KMS-11 (cell line): ENCODE results near the gene IVL.

Experiments
- H2AFZ ChIP-seq: fragments of 200-600 bp; sonication (generic); 2 replicates; pipeline ENCODE4 v1.6.1; 2016; ENCODE audit warnings: antibody characterized with exemption, mixed run types, low read depth
- H3K27ac ChIP-seq: fragments of 200-600 bp; sonication (generic); 2 replicates; pipeline ENCODE4 v1.6.1; 2016; ENCODE audit warnings: mild to moderate bottlenecking, mixed run types
- H3K27me3 ChIP-seq: fragments of 200-600 bp; sonication (generic); 2 replicates; pipeline ENCODE4 v1.6.1; 2017; ENCODE audit warnings: mild to moderate bottlenecking, low read depth, mixed run types, moderate library complexity; ENCODE audit not compliant: insufficient read depth
- H3K36me3 ChIP-seq: fragments of 200-600 bp; sonication (generic); 2 replicates; pipeline ENCODE4 v1.6.1; 2017; ENCODE audit warnings: mild to moderate bottlenecking, mixed run types; ENCODE audit not compliant: insufficient read depth
- H3K4me1 ChIP-seq: fragments of 200-600 bp; sonication (generic); 2 replicates; pipeline ENCODE4 v1.6.1; 2016; ENCODE audit warnings: mild to moderate bottlenecking, low read depth, mixed run types; ENCODE audit not compliant: poor library complexity, severe bottlenecking
- H3K4me2 ChIP-seq: fragments of 200-600 bp; sonication (generic); 2 replicates; pipeline ENCODE4 v1.7.0; 2016; ENCODE audit warnings: mild to moderate bottlenecking, mixed run types
- H3K4me3 ChIP-seq: fragments of 200-600 bp; sonication (generic); IDR thresholded peaks from 2 replicates; pipeline ENCODE4 v1.6.1; 2017; ENCODE audit warnings: low read depth, low read length, mixed read lengths; ENCODE audit not compliant: insufficient read depth
- H3K79me2 ChIP-seq: fragments of 200-600 bp; sonication (generic); 2 replicates; pipeline ENCODE4 v1.6.1; 2016; ENCODE audit warnings: low read depth, mixed run types; ENCODE audit not compliant: insufficient read depth
- H3K9ac ChIP-seq: fragments of 200-600 bp; sonication (generic); 2 replicates; pipeline ENCODE4 v1.6.1; 2016; ENCODE audit warnings: mild to moderate bottlenecking, mixed run types
- H4K20me1 ChIP-seq: fragments of 200-600 bp; sonication (generic); 2 replicates; pipeline ENCODE4 v1.6.1; 2016; ENCODE audit warnings: mild to moderate bottlenecking, mixed run types; ENCODE audit not compliant: insufficient read depth
- CTCF ChIP-seq: fragments of 200-600 bp; sonication (generic); conservative IDR thresholded peaks from 2 replicates; pipeline ENCODE4 v1.6.1; 2017; ENCODE audit warnings: low read depth, mild to moderate bottlenecking, antibody characterized with exemption, low read length, moderate library complexity, mixed read lengths

IVL gene

DNA sequence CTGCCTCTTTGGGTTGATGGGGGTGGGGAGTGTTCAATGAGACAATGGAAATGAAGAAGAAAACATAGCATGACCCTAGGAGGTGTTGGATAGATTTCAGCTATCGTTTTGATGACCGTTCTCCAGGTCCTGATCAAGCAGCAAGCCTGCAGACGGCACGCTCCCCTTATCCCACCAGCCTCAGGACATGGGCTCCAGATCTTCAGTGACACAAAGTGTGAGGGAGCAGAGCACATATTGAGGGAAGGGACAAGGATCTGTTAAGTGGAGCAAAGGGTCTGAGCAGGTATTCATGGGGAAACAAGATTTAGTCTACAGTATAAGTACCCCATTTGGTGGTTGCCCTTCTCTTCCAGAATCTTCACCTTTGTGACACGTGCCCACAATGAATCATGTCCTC lies 43.4 kb downstream of the IVL start:
- no peaks in the 10 kb centered on the region for H3K27me3 ChIP-seq
- H3K9ac ChIP-seq, result no peak overlapping the region
- H2AFZ ChIP-seq, result no peak overlapping the region
- H3K4me3 ChIP-seq, result no peak overlapping the region
- H3K4me2 ChIP-seq, result no peak overlapping the region
- H3K79me2 ChIP-seq, result no peaks in the 10 kb centered on the region
- no peaks in the 10 kb centered on the region for H3K36me3 ChIP-seq
- H4K20me1 ChIP-seq, result no peaks in the 10 kb centered on the region
- no peak overlapping the region for H3K27ac ChIP-seq
- H3K4me1 ChIP-seq, result no peaks in the 10 kb centered on the region
- no peak for TF ChIP-seq CTCF

- Histone ChIP-seq H3K4me2 (no peak overlapping the region), H2AFZ (no peak overlapping the region), H3K4me3 (no peak overlapping the region), H3K27ac (no peak overlapping the region), H3K4me1 (no peaks in the 10 kb centered on the region), H3K27me3 (no peaks in the 10 kb centered on the region), H3K79me2 (no peaks in the 10 kb centered on the region), H3K36me3 (no peaks in the 10 kb centered on the region), H4K20me1 (no peaks in the 10 kb centered on the region), H3K9ac (no peak overlapping the region)
- no peak for TF ChIP-seq CTCF
Measured at GRCh38 chr1:152953761-152954160, 45.4 kb downstream of the IVL start.

DNA sequence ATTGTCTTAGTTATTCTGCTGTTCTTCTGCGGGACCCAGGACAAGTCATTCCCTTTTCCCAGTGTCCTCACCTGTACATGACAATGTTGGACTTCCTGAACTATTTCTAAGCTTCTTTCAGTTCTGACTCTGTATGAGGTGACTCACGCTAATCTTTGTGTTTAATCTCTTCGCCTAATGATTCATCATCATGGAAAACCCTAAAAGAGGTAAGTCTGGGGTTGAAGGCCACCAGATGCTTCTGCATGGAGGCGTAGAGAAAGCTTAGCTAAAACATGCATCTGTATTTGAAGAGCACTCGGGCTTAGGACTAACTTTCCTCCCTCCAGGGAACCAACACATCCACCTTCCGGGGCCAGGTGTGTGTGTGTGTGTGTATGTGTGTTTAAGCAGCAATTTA lies 46.1 kb downstream of the IVL start:
- Histone ChIP-seq H3K27me3 (no peaks in the 10 kb centered on the region), H3K36me3 (no peaks in the 10 kb centered on the region), H3K9ac (no peak overlapping the region), H4K20me1 (no peaks in the 10 kb centered on the region), H2AFZ (no peak overlapping the region), H3K79me2 (no peaks in the 10 kb centered on the region), H3K4me3 (no peak overlapping the region), H3K4me1 (no peaks in the 10 kb centered on the region), H3K4me2 (no peak overlapping the region), H3K27ac (no peak overlapping the region)
- TF ChIP-seq CTCF, result no peak

DNA sequence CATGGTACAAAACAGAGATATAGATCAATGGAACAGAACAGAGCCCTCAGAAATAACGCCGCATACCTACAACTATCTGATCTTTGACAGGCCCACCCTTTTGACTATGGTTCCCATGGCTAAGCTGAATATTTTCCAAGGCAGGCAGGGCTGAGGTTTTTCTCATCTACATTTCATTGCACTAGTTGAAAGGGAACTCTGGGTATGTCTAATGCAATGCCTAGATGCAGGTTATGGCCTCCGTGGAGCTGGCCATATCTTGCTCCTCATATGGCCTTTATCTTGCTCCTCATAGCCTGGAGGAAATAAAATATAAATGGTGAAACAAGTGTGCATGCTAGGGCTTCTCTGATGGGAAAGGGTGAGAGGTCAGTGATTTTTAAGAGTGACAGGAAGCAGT lies 49.2 kb downstream of the IVL start:
- no peaks in the 10 kb centered on the region for H3K4me1 ChIP-seq
- H3K79me2 ChIP-seq, result no peaks in the 10 kb centered on the region
- no peak for TF ChIP-seq CTCF
- H3K36me3 ChIP-seq, result no peaks in the 10 kb centered on the region
- no peak overlapping the region for H3K27ac ChIP-seq
- H3K27me3 ChIP-seq, result no peaks in the 10 kb centered on the region
- H3K4me3 ChIP-seq, result no peak overlapping the region
- no peaks in the 10 kb centered on the region for H4K20me1 ChIP-seq
- no peak overlapping the region for H3K4me2 ChIP-seq
- H2AFZ ChIP-seq, result no peak overlapping the region
- H3K9ac ChIP-seq, result no peak overlapping the region

DNA sequence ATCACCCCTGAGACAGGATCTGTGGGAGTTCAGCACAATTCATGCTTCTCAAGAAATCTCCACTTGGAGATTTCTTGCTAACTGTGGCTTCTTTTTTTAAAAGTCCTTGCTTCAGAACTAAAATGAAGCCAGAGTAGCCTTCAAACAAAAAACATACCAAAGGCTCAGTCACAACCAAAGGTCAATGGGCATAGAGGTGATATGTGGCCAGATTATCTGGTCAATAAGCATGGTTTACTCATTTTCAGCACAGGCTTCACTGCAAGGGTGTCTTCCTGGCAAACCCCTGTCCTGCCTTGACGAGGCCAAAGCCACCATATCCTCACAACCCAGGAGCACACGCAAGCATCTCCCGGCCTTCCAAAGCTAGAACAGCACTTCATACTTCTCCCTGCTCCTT lies 50.9 kb downstream of the IVL start:
- Histone ChIP-seq H3K4me2 (no peak overlapping the region), H2AFZ (no peak overlapping the region), H4K20me1 (no peaks in the 10 kb centered on the region), H3K4me3 (no peak overlapping the region), H3K27ac (no peak overlapping the region), H3K36me3 (no peaks in the 10 kb centered on the region), H3K27me3 (no peaks in the 10 kb centered on the region), H3K79me2 (no peaks in the 10 kb centered on the region), H3K4me1 (no peaks in the 10 kb centered on the region), H3K9ac (no peak overlapping the region)
- TF ChIP-seq CTCF, result no peak
